Adipocyte (in vitro differentiated cells): Measurements from ENCODE around the gene GABARAPL1.
"Not testable (repeated sequence)": the region's sequence is repeated elsewhere in the genome, so short reads cannot be mapped to it uniquely, and the experiment has no call there.

ENCODE experiments used
- DNase-seq: peaks from one replicate; pipeline ENCODE4 v3.0.0-alpha.2; 2015; ENCODE audit warnings: low read depth
- H3K27me3 ChIP-seq: replicated peaks from 2 replicates; pipeline ENCODE4 v1.7.0; 2013; ENCODE audit warnings: mild to moderate bottlenecking, low read length, moderate library complexity; ENCODE audit not compliant: control insufficient read depth, insufficient read depth
- H3K36me3 ChIP-seq: 2 replicates; pipeline ENCODE4 v1.7.0; 2013; ENCODE audit warnings: low read length, mild to moderate bottlenecking, moderate library complexity; ENCODE audit not compliant: control insufficient read depth, insufficient read depth, severe bottlenecking
- H3K4me1 ChIP-seq: 2 replicates; pipeline ENCODE4 v1.7.0; 2013; ENCODE audit warnings: mild to moderate bottlenecking, low read length, moderate library complexity; ENCODE audit not compliant: control insufficient read depth, insufficient read depth
- H3K4me3 ChIP-seq: 2 replicates; pipeline ENCODE4 v1.7.0; 2013; ENCODE audit warnings: mild to moderate bottlenecking, low read length, moderate library complexity
- H3K9ac ChIP-seq: 2 replicates; pipeline ENCODE4 v1.7.0; 2013; ENCODE audit warnings: mild to moderate bottlenecking, low read length, moderate library complexity
- H3K9me3 ChIP-seq: 2 replicates; pipeline ENCODE4 v1.7.0; 2013; ENCODE audit warnings: mild to moderate bottlenecking, low read length, moderate library complexity; ENCODE audit not compliant: control insufficient read depth

GABARAPL1 gene

GRCh38 chr12:10182354-10183049 lies 30.2 kb upstream of the GABARAPL1 start:
- H3K9ac ChIP-seq, result no peak overlapping the region
- no peak overlapping the region for H3K4me3 ChIP-seq
- DNase-seq, result peak; percentile 68
- no peaks in the 10 kb centered on the region for H3K36me3 ChIP-seq
- no peaks in the 10 kb centered on the region for H3K9me3 ChIP-seq
- no peaks in the 10 kb centered on the region for H3K27me3 ChIP-seq
- peaks cover 31% of the 10 kb centered on the region for H3K4me1 ChIP-seq

GRCh38 chr12:10184261-10184843 lies 28.3 kb upstream of the GABARAPL1 start:
- Histone ChIP-seq H3K9ac (no peak overlapping the region), H3K4me1 (peaks cover 31% of the 10 kb centered on the region), H3K36me3 (no peaks in the 10 kb centered on the region), H3K27me3 (no peaks in the 10 kb centered on the region), H3K4me3 (peak overlapping the region; percentile 3), H3K9me3 (no peaks in the 10 kb centered on the region)
- DNase-seq, result peak; percentile 83

GRCh38 chr12:10186299-10186698 lies 26.4 kb upstream of the GABARAPL1 start:
- H3K36me3 ChIP-seq, result no peaks in the 10 kb centered on the region
- peaks cover 33% of the 10 kb centered on the region for H3K4me1 ChIP-seq
- no peaks in the 10 kb centered on the region for H3K27me3 ChIP-seq
- H3K4me3 ChIP-seq, result no peak overlapping the region
- no peak for DNase-seq
- no peak overlapping the region for H3K9ac ChIP-seq
- no peaks in the 10 kb centered on the region for H3K9me3 ChIP-seq

GRCh38 chr12:10186958-10187357 lies 25.7 kb upstream of the GABARAPL1 start:
- not testable (repeated sequence) for H3K9ac ChIP-seq, H3K36me3 ChIP-seq, H3K27me3 ChIP-seq, H3K4me3 ChIP-seq, H3K9me3 ChIP-seq, DNase-seq
- peaks cover 37% of the 10 kb centered on the region for H3K4me1 ChIP-seq

- Histone ChIP-seq H3K4me1 (peaks cover 28% of the 10 kb centered on the region), H3K36me3 (no peaks in the 10 kb centered on the region), H3K4me3 (no peak overlapping the region), H3K9me3 (no peaks in the 10 kb centered on the region), H3K9ac (no peak overlapping the region), H3K27me3 (no peaks in the 10 kb centered on the region)
- DNase-seq, result no peak
These were observed 23.0 kb upstream of the GABARAPL1 start for GRCh38 chr12:10189653-10190052.

- peak; percentile 85 for DNase-seq
- no peaks in the 10 kb centered on the region for H3K9me3 ChIP-seq
- H3K9ac ChIP-seq, result no peak overlapping the region
- no peaks in the 10 kb centered on the region for H3K36me3 ChIP-seq
- peaks cover 24% of the 10 kb centered on the region for H3K4me1 ChIP-seq
- H3K27me3 ChIP-seq, result no peaks in the 10 kb centered on the region
- H3K4me3 ChIP-seq, result no peak overlapping the region
These were observed 21.9 kb upstream of the GABARAPL1 start for GRCh38 chr12:10190558-10191388.

GRCh38 chr12:10191865-10192264 lies 20.8 kb upstream of the GABARAPL1 start:
- peak; percentile 28 for DNase-seq
- Histone ChIP-seq H3K4me1 (peaks cover 24% of the 10 kb centered on the region), H3K36me3 (no peaks in the 10 kb centered on the region), H3K4me3 (no peak overlapping the region), H3K27me3 (no peaks in the 10 kb centered on the region), H3K9ac (no peak overlapping the region), H3K9me3 (no peaks in the 10 kb centered on the region)

GRCh38 chr12:10194160-10194670 lies 18.5 kb upstream of the GABARAPL1 start:
- no peak for DNase-seq
- Histone ChIP-seq H3K9ac (no peak overlapping the region), H3K4me3 (no peak overlapping the region), H3K9me3 (no peaks in the 10 kb centered on the region), H3K36me3 (no peaks in the 10 kb centered on the region), H3K27me3 (no peaks in the 10 kb centered on the region), H3K4me1 (peaks cover 24% of the 10 kb centered on the region)

GRCh38 chr12:10196210-10196609 lies 16.5 kb upstream of the GABARAPL1 start:
- H3K36me3 ChIP-seq, result no peaks in the 10 kb centered on the region
- no peak overlapping the region for H3K4me3 ChIP-seq
- peaks cover 17% of the 10 kb centered on the region for H3K4me1 ChIP-seq
- no peaks in the 10 kb centered on the region for H3K9me3 ChIP-seq
- H3K27me3 ChIP-seq, result no peaks in the 10 kb centered on the region
- DNase-seq, result no peak
- H3K9ac ChIP-seq, result no peak overlapping the region

- peaks cover 5% of the 10 kb centered on the region for H3K4me1 ChIP-seq
- no peaks in the 10 kb centered on the region for H3K9me3 ChIP-seq
- no peaks in the 10 kb centered on the region for H3K36me3 ChIP-seq
These were observed 14.8 kb upstream of the GABARAPL1 start for GRCh38 chr12:10197879-10198278.

GRCh38 chr12:10204495-10204894 lies 8.2 kb upstream of the GABARAPL1 start:
- DNase-seq, H3K36me3 ChIP-seq, H3K9me3 ChIP-seq, H3K9ac ChIP-seq, H3K27me3 ChIP-seq, H3K4me3 ChIP-seq, H3K4me1 ChIP-seq: not testable (repeated sequence)

More at GRCh38 chr12:10197879-10198278, 14.8 kb upstream of the GABARAPL1 start:
- H3K4me3 ChIP-seq, result no peak overlapping the region
- no peaks in the 10 kb centered on the region for H3K27me3 ChIP-seq
- no peak for DNase-seq
- no peak overlapping the region for H3K9ac ChIP-seq
